GM19035 (cell line): ENCODE measurements around the gene ACSS1.

Source experiments
- ATAC-seq: cut with Tn5 transposase; IDR thresholded peaks from one replicate; pipeline ENCODE4 v1.9.1; 2021; ENCODE audit not compliant: unreplicated experiment

Gene ACSS1

GRCh38 chr20:25079171-25079570 is 21.2 kb upstream of the ACSS1 start:
- ATAC-seq, result no peak

- ATAC-seq, result no peak
Measured at GRCh38 chr20:25078662-25079061, 20.7 kb upstream of the ACSS1 start.

GRCh38 chr20:25077610-25078169 is 19.8 kb upstream of the ACSS1 start:
- no peak for ATAC-seq

GRCh38 chr20:25076731-25077609 is 19.0 kb upstream of the ACSS1 start:
- no peak for ATAC-seq

GRCh38 chr20:25076201-25076600 is 18.3 kb upstream of the ACSS1 start:
- ATAC-seq, result no peak

GRCh38 chr20:25073544-25073943 is 15.6 kb upstream of the ACSS1 start:
- ATAC-seq, result no peak

- no peak for ATAC-seq
Measured at GRCh38 chr20:25072226-25072811, 14.4 kb upstream of the ACSS1 start.

GRCh38 chr20:25071734-25072133 is 13.8 kb upstream of the ACSS1 start:
- no peak for ATAC-seq

- no peak for ATAC-seq
Measured at GRCh38 chr20:25070821-25071473, 13.0 kb upstream of the ACSS1 start.

- ATAC-seq, result no peak
Measured at GRCh38 chr20:25067102-25067987, 9.4 kb upstream of the ACSS1 start.

- ATAC-seq, result no peak
Measured at GRCh38 chr20:25066386-25066785, 8.4 kb upstream of the ACSS1 start.

GRCh38 chr20:25065625-25066338 is 7.8 kb upstream of the ACSS1 start:
- ATAC-seq, result no peak

- ATAC-seq, result no peak
Measured at GRCh38 chr20:25065072-25065624, 7.2 kb upstream of the ACSS1 start.

GRCh38 chr20:25064561-25065071 is 6.7 kb upstream of the ACSS1 start:
- no peak for ATAC-seq

- ATAC-seq, result no peak
Measured at GRCh38 chr20:25063981-25064380, 6.0 kb upstream of the ACSS1 start.

- ATAC-seq, result no peak
Measured at GRCh38 chr20:25063546-25063945, 5.6 kb upstream of the ACSS1 start.

- no peak for ATAC-seq
Measured at GRCh38 chr20:25062841-25063240, 4.9 kb upstream of the ACSS1 start.

GRCh38 chr20:25061821-25062530 is 4.0 kb upstream of the ACSS1 start:
- ATAC-seq, result no peak
